HEK293 (cell line): Measurements from ENCODE around the gene NAGA.

Experiments used
- BCL11A ChIP-seq: fragments of 450-650 bp; formaldehyde crosslinking; IDR thresholded peaks from 2 replicates; pipeline ENCODE4 v1.5.1; 2016; ENCODE audit warnings: low read depth, missing biosample characterization, missing genetic modification characterization
- ZSCAN30 ChIP-seq: fragments of 450-650 bp; IDR thresholded peaks from 2 replicates; pipeline ENCODE4 v1.5.1; 2018; ENCODE audit warnings: missing biosample characterization, mild to moderate bottlenecking, missing genetic modification characterization, moderate library complexity
- TF ChIP-seq, protein P1 (sequence below): fragments of 450-650 bp; formaldehyde crosslinking; IDR thresholded peaks from 2 replicates; pipeline ENCODE4 v1.5.1; 2016; ENCODE audit warnings: missing biosample characterization, missing genetic modification characterization
- TF ChIP-seq, protein P2 (sequence below): fragments of 450-650 bp; formaldehyde crosslinking; IDR thresholded peaks from 2 replicates; pipeline ENCODE4 v1.5.1; 2017; ENCODE audit warnings: missing biosample characterization, missing genetic modification characterization

DNA sequence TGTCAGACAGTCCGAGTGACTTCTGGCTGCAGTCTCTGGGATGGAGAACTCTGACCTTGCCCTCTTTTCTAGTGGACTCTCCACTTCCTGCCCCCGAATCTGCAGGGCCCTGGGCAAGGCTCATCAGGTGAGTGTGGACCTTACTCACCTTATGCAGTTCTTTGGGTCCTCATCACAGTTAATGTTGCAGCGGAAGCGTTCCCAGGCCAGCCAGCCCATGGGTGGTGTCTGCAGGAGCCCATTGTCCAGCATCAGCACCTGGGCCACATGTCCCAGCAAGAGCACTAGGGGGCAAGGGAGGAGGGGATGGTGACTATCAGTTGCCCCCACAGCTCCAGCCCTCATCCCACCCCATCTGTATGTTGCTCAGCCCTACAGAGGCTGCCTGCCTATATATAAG, 2.3 kb downstream of the NAGA start:
- TF ChIP-seq, protein P1, sequence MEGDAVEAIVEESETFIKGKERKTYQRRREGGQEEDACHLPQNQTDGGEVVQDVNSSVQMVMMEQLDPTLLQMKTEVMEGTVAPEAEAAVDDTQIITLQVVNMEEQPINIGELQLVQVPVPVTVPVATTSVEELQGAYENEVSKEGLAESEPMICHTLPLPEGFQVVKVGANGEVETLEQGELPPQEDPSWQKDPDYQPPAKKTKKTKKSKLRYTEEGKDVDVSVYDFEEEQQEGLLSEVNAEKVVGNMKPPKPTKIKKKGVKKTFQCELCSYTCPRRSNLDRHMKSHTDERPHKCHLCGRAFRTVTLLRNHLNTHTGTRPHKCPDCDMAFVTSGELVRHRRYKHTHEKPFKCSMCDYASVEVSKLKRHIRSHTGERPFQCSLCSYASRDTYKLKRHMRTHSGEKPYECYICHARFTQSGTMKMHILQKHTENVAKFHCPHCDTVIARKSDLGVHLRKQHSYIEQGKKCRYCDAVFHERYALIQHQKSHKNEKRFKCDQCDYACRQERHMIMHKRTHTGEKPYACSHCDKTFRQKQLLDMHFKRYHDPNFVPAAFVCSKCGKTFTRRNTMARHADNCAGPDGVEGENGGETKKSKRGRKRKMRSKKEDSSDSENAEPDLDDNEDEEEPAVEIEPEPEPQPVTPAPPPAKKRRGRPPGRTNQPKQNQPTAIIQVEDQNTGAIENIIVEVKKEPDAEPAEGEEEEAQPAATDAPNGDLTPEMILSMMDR (tag by site-specific recombination), result no peak
- no peak for TF ChIP-seq ZSCAN30
- TF ChIP-seq, protein P2, sequence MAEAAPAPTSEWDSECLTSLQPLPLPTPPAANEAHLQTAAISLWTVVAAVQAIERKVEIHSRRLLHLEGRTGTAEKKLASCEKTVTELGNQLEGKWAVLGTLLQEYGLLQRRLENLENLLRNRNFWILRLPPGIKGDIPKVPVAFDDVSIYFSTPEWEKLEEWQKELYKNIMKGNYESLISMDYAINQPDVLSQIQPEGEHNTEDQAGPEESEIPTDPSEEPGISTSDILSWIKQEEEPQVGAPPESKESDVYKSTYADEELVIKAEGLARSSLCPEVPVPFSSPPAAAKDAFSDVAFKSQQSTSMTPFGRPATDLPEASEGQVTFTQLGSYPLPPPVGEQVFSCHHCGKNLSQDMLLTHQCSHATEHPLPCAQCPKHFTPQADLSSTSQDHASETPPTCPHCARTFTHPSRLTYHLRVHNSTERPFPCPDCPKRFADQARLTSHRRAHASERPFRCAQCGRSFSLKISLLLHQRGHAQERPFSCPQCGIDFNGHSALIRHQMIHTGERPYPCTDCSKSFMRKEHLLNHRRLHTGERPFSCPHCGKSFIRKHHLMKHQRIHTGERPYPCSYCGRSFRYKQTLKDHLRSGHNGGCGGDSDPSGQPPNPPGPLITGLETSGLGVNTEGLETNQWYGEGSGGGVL (tag by site-specific recombination), result no peak
- TF ChIP-seq BCL11A (tag by site-specific recombination), result no peak
